ENCODE data around the gene TMEM233. TPM values are rescaled to one million over a fixed set of nuclear protein-coding genes. Genes with fewer than 3 reads are reported as not detected.

Gene TMEM233
- total and polyA plus RNA-seq, 2 experiments from 2014 or later: 0.24 to 0.71 TPM

- Mint-ChIP-seq H3K36me3 (ENCODE audit: low read depth) (peaks cover 48% of the 10 kb centered on the region), H3K27me3 (ENCODE audit: insufficient read depth, low read depth, poor library complexity) (no peaks in the 10 kb centered on the region)
Observed at GRCh38 chr12:119687879-119688278, 94.3 kb downstream of the TMEM233 start.

More at GRCh38 chr12:119687879-119688278, 94.3 kb downstream of the TMEM233 start:
- no peaks in the 10 kb centered on the region for H3K9me3 Mint-ChIP-seq
- H4K20me1 ChIP-seq (replicated peaks; ENCODE audit: insufficient read depth): no peaks in the 10 kb centered on the region; the same call in none of the 2 replicates
- no peaks in the 10 kb centered on the region for H3K27me3 ChIP-seq (ENCODE audit: insufficient read depth)
- no peak overlapping the region for H3K27ac Mint-ChIP-seq
- peaks cover 8% of the 10 kb centered on the region; the same call in 1 of the 3 replicates for H3K4me1 Mint-ChIP-seq
- H3K9me2 ChIP-seq (ENCODE audit: insufficient read depth): 0 out of 2 replicates have a peak, but pooled peaks cover 4% of the 10 kb centered on the region
- no peak overlapping the region for H2AFZ ChIP-seq
- H3K27ac ChIP-seq (ENCODE audit: low read depth): no peak overlapping the region
- no peaks in the 10 kb centered on the region for H3K79me2 ChIP-seq (replicated peaks; ENCODE audit: insufficient read depth)
- no peak overlapping the region for H3K4me3 Mint-ChIP-seq
- no peaks in the 10 kb centered on the region for H3F3A ChIP-seq (replicated peaks; ENCODE audit: low read depth)
- no peak overlapping the region for H3K4me3 ChIP-seq
- DNase-seq (ENCODE audit: low spot score) (no peak), ATAC-seq (no peak)
- no peaks in the 10 kb centered on the region for H3K36me3 ChIP-seq (ENCODE audit: insufficient read depth)
- no peaks in the 10 kb centered on the region for H3K4me1 ChIP-seq (ENCODE audit: insufficient read depth)
- no peak overlapping the region for H3K4me2 ChIP-seq
- TF ChIP-seq REST (IDR thresholded peaks at IDR 0.05; ENCODE audit: unreplicated experiment) (no peak), EZH2phosphoT487 (IDR thresholded peaks at IDR 0.05; ENCODE audit: unreplicated experiment) (no peak), STAT1 (IDR thresholded peaks at IDR 0.05; ENCODE audit: unreplicated experiment) (no peak), CREB1 (CRISPR knock-in tag; IDR thresholded peaks at IDR 0.05; ENCODE audit: low read depth) (no peak), POLR2AphosphoS5 (IDR thresholded peaks at IDR 0.05; ENCODE audit: low read depth) (no peak), JUNB (IDR thresholded peaks at IDR 0.05; ENCODE audit: unreplicated experiment) (no peak), ZNF462 (CRISPR knock-in tag; IDR thresholded peaks at IDR 0.05) (no peak), ETS1 (IDR thresholded peaks at IDR 0.05) (no peak), NANOG (IDR thresholded peaks at IDR 0.05; ENCODE audit: borderline replicate concordance) (no peak), ZNF331 (CRISPR knock-in tag; IDR thresholded peaks at IDR 0.05; ENCODE audit: low read depth) (no peak), ZNF114 (CRISPR knock-in tag; IDR thresholded peaks at IDR 0.05) (no peak), EZH2 (IDR thresholded peaks at IDR 0.05; ENCODE audit: low read depth, unreplicated experiment) (no peak), CTCF (conservative IDR thresholded peaks at IDR 0.05; ENCODE audit: low read depth in 2 of 2) (no peak)

Data from GM23338 (cell line).